Right cardiac atrium (tissue), 5 donors: ENCODE results near the gene TMEM123. TPM values are rescaled to one million over a fixed set of nuclear protein-coding genes. Genes with fewer than 3 reads are reported as not detected.
A peak's percentile ranks its signal among the peaks of the same experiment; 100 is the strongest.

Source experiments
- ATAC-seq, 2 donors: fragments of 200-7000 bp; cut with Tn5 transposase; one replicate each; pipeline versions ENCODE4 v1.8.0 to v1.9.1; 2020; ENCODE audit warnings: moderate library complexity in 2 of 2, mild to moderate bottlenecking in 1 of 2
- DNase-seq, 3 donors: peaks; one replicate each; pipeline ENCODE4 v3.0.0-alpha.2; 2020
- H3K27ac ChIP-seq: one replicate; pipeline ENCODE4 v1.5.1; 2013; ENCODE audit warnings: mild to moderate bottlenecking, low read length, control low read depth, moderate library complexity
- H3K27me3 ChIP-seq: one replicate; pipeline ENCODE4 v1.6.1; 2013; ENCODE audit not compliant: control insufficient read depth, insufficient read depth
- H3K4me1 ChIP-seq: one replicate; pipeline ENCODE4 v1.6.1; 2013; ENCODE audit warnings: low read length; ENCODE audit not compliant: control insufficient read depth, insufficient read depth
- H3K4me3 ChIP-seq: one replicate; pipeline ENCODE4 v1.5.1; 2013; ENCODE audit warnings: low read length, control low read depth
- H3K9me3 ChIP-seq: one replicate; pipeline ENCODE4 v1.6.1; 2013; ENCODE audit warnings: low read length; ENCODE audit not compliant: control insufficient read depth
- WGBS: extraction: QIAGEN DNeasy Blood & Tissue Kit; methylation state at CpG from one replicate; pipeline ENCODE4 v1.1.7; 2013; 5-methylcytosine and 5-hydroxymethylcytosine counted together
- intact Hi-C, 4 donors: fragments of 100-400 bp; cut with DNase I; formaldehyde crosslinking; loops; one replicate each; pipeline versions ENCODE4 v1.11.0 to v1.14.0; 2022 to 2023
- polyA plus RNA-seq: library from polyadenylated mRNA; stranded (reverse); fragments of 200-250 nt; gene quantifications from one replicate; pipeline ENCODE4 v1.2.3, GENCODE V29; 2013
- total RNA-seq, 4 donors: library from RNA; stranded (reverse); fragmentation: NEBNext Ultra II Directional; extraction: Animal tissue kit (Norgen Biotek cat#: 25700); gene quantifications; one replicate each; pipeline ENCODE4 v1.2.1, GENCODE V29; 2021
- donor health status: healthy with polysubstance abuse.
- donor health status: DM: no; HTN: yes; CAD: no.
- donor health status: DM: no; HTN: no; CAD: no.
- donor health status: DM: no; HTN: yes; CAD: no; lungs with severe emphysema.
- donor health status: DM: yes; HTN: yes; CAD: no.

TMEM123 gene
- total and polyA plus RNA-seq, 5 donors, result 52.4 to 106 (median 101) TPM

DNA sequence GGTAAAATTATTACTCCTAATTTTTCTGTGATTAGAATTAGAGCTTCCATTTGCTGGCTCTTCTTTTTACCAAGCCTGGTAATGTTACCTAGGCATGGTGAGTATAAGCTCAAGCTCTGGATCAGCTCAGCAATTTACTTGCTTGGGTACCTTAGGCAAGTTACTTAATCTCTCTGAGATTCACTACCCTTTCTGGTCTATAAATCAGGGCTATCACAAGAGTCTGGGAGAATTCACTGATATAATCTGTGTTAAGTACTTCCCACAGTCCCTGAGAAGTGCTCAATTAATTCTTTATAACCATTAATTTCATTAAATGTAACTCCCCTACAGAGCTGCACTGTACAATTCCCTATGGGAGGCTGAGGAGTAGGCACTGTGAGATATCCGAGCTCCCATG, 44.2 kb downstream of the TMEM123 start:
- no peaks in the 10 kb centered on the region for H3K9me3 ChIP-seq
- WGBS, result 75% methylated on average over 1 of the region's 1 CpG
- no peak overlapping the region for H3K4me3 ChIP-seq
- H3K27ac ChIP-seq, result no peak overlapping the region
- intact Hi-C loops, result no loop called here
- DNase-seq (no peak), ATAC-seq (no peak)
- H3K4me1 ChIP-seq, result peaks cover 11% of the 10 kb centered on the region
- no peaks in the 10 kb centered on the region for H3K27me3 ChIP-seq

DNA sequence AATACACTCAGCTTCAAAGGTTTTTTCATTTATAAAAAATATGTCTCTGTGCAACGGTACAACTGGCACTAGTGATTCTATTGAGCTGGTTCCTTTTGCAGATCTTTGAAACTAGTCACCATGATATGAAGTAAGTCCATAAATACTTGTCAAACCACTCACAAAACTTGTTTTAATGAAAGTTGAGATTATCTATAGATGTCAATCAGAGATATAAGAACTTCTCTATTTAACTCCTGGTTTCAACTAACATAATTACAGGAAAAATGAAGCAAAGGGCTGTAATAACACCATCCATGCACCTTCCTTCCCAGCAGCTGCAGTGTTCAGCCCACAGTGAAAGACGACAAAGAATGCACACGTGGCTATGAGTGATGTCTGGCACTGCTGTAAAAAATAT, 44.7 kb downstream of the TMEM123 start:
- Histone ChIP-seq H3K4me1 (peaks cover 10% of the 10 kb centered on the region), H3K27ac (no peak overlapping the region), H3K27me3 (no peaks in the 10 kb centered on the region), H3K9me3 (no peaks in the 10 kb centered on the region), H3K4me3 (no peak overlapping the region)
- ATAC-seq (no peak), DNase-seq (no peak)
- intact Hi-C loops, result no loop called here
- 65% methylated on average over 3 of the region's 3 CpGs for WGBS

DNA sequence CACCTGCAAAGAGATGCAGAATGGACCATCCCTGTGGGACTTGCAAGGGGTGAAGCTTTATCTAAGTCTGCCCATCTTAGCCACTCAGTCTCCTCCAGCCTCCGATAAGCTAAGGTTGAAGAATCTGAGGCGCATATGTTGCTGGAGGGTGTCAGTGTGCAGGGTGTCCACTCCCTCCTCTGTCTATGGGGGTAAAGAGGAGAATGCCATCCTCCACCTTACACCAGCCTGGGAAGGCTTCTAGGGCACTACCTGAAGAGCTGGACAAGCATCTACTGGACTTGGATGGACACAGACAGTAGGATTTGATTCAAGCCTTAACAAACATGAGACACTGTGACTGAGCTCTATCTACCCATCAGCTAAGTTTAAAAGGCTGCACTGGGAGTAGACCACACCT, 46.5 kb downstream of the TMEM123 start:
- H3K4me1 ChIP-seq, result peaks cover 9% of the 10 kb centered on the region
- peak in 1 of 2 donors; percentile 42 for ATAC-seq
- H3K4me3 ChIP-seq, result no peak overlapping the region

DNA sequence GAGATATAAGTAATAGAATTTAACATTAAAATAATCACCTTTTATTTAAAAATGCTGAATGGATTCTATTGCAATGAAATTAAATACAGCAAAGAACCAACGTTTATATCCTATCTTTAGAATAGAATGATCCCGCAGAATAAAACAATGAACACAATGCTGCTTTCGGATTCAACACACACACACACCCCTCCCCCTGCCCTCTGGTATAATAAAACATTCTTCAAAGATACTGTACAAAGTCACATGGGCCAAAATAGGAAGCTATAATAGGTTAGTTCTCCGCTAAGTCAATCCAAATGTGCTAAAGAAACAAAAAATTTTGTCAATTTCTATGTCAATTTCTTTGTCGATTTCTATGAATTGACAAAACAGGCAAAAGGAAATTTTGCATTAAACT, 47.1 kb downstream of the TMEM123 start:
- ATAC-seq, result no peak
- intact Hi-C loops, result no loop called here
- no peaks in the 10 kb centered on the region for H3K9me3 ChIP-seq
- DNase-seq, result no peak
- H3K27me3 ChIP-seq, result no peaks in the 10 kb centered on the region
- no peak overlapping the region for H3K27ac ChIP-seq
- no peak overlapping the region for H3K4me3 ChIP-seq
- H3K4me1 ChIP-seq, result peaks cover 7% of the 10 kb centered on the region
- WGBS, result 87% methylated on average over 5 of the region's 5 CpGs

More for the DNA sequence above, 46.5 kb downstream of the TMEM123 start:
- 97% methylated on average over 2 of the region's 2 CpGs for WGBS
- DNase-seq, result no peak
- intact Hi-C loops, result no loop called here
- no peaks in the 10 kb centered on the region for H3K9me3 ChIP-seq
- no peak overlapping the region for H3K27ac ChIP-seq
- no peaks in the 10 kb centered on the region for H3K27me3 ChIP-seq

DNA sequence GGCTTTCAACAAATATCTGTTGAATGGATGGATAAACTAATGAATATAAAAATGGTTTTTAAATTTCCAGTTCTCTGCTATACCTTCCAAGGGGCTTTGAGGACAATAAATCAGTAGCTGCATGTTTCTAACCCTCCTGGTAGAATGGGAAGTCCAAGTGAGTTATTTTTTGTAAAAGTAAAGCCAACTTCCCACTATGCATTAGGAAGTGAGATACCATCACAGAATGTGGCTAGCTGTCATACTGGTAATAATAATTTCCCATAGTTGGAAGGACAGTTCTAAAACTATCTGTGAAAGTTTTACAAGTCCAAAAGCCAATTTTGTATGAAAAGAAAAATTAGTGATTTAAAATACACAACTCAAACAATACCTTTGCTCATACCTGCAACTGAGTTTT, 50.0 kb downstream of the TMEM123 start:
- DNase-seq (no peak), ATAC-seq (no peak)
- Histone ChIP-seq H3K4me3 (no peak overlapping the region), H3K4me1 (peaks cover 4% of the 10 kb centered on the region), H3K27me3 (no peaks in the 10 kb centered on the region), H3K9me3 (no peaks in the 10 kb centered on the region), H3K27ac (no peak overlapping the region)
- intact Hi-C loops, result no loop called here

DNA sequence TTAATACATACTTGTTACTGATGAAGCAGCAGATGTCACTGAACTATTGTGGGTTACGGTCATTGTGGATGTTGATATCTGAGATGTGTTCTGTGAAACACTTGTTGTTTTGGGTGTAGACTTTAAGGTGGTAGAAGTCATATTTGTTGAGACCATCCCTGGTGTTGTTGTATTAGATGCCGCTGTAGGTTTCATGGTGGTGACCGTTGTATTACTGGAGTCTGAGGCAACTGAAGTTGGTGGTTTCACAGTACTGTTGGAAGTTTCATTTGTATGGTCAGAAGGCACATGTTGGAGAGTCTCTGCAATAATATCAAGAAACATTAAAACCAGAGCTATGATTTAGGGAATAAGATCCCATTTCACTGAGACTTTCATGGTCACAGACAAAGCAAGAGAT, 50.7 kb downstream of the TMEM123 start:
- Histone ChIP-seq H3K27ac (no peak overlapping the region), H3K4me3 (no peak overlapping the region), H3K9me3 (no peaks in the 10 kb centered on the region), H3K4me1 (peaks cover 4% of the 10 kb centered on the region), H3K27me3 (no peaks in the 10 kb centered on the region)
- intact Hi-C loops, result no loop called here
- DNase-seq (no peak), ATAC-seq (no peak)
- WGBS, result 96% methylated on average over 3 of the region's 3 CpGs

DNA sequence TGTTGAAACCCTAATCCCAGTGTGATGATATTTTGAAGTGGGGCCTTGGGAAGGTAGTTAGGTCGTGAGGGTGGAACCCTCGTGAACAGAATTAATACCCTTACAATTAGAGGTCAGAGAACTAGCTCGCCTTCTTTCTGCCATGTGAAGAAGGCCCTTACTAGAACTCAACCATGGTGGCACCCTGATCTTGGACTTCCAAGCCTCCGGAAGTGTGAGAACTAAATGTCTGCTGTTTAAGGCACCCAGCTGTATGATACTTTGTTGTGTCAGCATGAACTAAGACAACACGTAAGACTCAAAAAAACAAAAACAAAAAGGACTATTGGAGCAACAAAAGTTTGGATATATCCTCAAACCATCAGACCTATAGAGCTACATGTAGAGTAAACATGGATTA, 52.0 kb downstream of the TMEM123 start:
- ATAC-seq, result no peak
- H3K27ac ChIP-seq, result no peak overlapping the region
- peaks cover 2% of the 10 kb centered on the region for H3K4me1 ChIP-seq
- no peaks in the 10 kb centered on the region for H3K9me3 ChIP-seq
- no peaks in the 10 kb centered on the region for H3K27me3 ChIP-seq
- H3K4me3 ChIP-seq, result no peak overlapping the region
- WGBS, result 94% methylated on average over 5 of the region's 5 CpGs
- intact Hi-C loops, result no loop called here
- no peak for DNase-seq

DNA sequence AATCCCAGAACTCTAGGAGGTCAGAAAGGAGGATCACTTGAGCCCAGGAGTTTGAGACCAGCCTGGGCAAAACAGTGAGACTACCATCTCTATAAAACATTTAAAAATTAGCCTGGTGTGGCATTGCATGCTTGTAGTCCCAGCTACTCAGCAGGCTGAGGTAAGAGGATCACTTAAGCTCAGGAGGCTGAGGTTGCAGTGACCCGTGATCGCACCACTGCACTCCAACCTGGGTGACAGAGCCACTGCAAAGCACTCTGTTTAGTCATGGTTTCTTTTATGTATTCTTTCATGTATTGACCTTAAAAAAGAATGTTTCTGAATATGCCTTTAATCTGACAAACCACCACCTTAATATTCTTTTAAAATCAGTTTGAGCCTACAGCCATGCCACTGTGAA, 53.4 kb downstream of the TMEM123 start:
- intact Hi-C loops, result no loop called here
- DNase-seq (no peak), ATAC-seq (no peak)
- no peak overlapping the region for H3K4me3 ChIP-seq
- no peaks in the 10 kb centered on the region for H3K9me3 ChIP-seq
- no peaks in the 10 kb centered on the region for H3K27me3 ChIP-seq
- WGBS, result 99% methylated on average over 2 of the region's 2 CpGs
- H3K4me1 ChIP-seq, result peaks cover 2% of the 10 kb centered on the region
- no peak overlapping the region for H3K27ac ChIP-seq

DNA sequence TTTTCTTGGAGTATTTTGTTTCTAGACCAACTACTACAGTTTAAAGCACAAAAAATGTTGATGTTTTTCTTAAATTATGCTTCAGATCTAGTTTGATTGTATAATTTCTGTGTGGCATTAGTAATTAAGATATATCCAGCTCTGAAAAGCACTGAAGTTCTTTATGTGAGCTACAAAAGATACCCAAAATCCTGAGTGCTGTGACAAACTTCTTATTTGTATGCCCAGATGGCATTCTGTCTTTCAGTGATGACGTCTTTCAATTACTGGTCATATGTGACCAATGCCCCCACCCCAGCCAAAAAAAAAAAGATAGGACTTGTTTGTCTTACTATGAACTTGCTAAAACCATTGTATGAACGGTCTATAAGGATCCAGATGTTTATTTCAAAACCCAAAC, 54.3 kb downstream of the TMEM123 start:
- Histone ChIP-seq H3K27ac (no peak overlapping the region), H3K4me1 (no peaks in the 10 kb centered on the region), H3K4me3 (no peak overlapping the region), H3K9me3 (no peaks in the 10 kb centered on the region), H3K27me3 (no peaks in the 10 kb centered on the region)
- 93% methylated on average over 2 of the region's 2 CpGs for WGBS
- intact Hi-C loops, result no loop called here
- ATAC-seq (no peak), DNase-seq (no peak)

DNA sequence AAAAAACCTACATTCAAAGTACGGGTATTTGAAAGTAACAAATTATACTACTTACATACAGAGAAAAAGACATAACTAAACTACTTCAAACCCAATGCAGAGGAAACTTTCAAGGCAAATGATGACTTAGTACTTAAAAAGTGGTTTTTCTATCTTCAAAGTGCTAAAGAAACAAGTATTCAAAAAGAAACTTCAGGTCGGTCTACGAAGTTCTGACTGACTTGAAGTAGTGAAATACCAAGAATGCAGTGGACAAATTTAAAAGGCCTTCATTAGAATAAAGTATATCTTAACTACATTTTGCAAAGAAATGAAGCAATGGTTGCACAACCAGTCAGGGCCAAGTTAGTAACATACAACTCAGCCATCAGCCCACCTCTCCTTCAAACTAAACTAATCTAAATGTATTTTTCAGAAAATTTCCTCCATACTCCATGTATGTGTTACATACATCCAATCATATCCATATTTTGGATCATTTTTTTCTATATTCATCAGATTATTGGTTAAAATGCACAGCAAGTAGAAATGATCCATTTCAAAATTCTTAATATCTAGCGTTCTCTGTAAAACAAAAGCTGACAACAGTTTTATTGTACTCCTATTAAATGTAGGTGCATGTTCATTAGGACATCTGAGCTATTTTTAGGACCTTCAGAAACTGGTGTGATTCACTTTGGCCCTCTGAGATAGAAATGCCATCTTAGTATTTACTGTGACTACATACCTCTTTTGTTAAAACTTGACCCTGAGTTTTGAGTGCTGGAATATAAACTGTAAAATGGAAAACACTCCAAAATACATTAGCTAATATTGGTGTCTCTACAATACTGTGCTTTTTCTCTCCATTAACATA, 55.6 kb downstream of the TMEM123 start:
- 92% methylated on average over 4 of the region's 4 CpGs for WGBS
- intact Hi-C loops, result no loop called here
- Histone ChIP-seq H3K27me3 (no peaks in the 10 kb centered on the region), H3K9me3 (no peaks in the 10 kb centered on the region), H3K4me1 (no peaks in the 10 kb centered on the region), H3K27ac (no peak overlapping the region), H3K4me3 (no peak overlapping the region)
- no peak for DNase-seq
- ATAC-seq, result no peak

DNA sequence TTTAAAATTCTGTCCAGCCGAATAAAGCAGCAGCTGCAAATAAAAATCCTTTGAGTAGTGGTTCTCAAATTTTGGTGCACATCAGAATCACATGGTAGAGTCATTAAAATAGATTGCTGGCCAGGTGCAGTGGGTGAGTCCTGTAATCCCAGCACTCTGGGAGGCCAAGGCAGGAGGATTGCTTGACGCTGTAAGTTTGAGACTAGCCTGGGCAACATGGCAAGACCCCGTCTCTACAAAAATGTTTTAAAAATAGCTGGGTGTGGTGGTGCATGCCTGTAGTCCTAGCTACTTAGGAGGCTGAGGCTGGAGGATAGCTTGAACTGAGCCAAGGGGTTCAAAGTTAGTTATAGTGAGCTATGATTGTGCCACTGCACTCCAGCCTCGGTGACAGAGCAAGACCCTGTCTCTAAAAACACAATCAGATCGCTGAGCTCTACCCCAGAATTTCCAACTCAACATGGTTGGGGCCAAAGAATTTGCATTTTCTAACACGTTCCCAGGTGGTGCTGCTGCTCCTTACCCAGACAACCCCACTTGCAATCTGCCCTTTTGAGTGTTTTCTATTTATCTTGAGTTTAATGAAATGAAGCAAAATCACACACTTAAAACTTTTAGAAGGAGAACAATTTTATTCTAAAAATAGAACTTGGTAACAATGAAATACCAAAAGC, 56.7 kb downstream of the TMEM123 start:
- intact Hi-C loops, result no loop called here
- no peak for ATAC-seq

More for the DNA sequence above, 56.7 kb downstream of the TMEM123 start:
- Histone ChIP-seq H3K9me3 (no peaks in the 10 kb centered on the region), H3K27ac (no peak overlapping the region), H3K4me1 (no peaks in the 10 kb centered on the region), H3K4me3 (no peak overlapping the region), H3K27me3 (no peaks in the 10 kb centered on the region)
- 87% methylated on average over 6 of the region's 6 CpGs for WGBS
- DNase-seq, result no peak
